ENCODE measurements around the gene NXPH2.

The NXPH2 gene

DNA sequence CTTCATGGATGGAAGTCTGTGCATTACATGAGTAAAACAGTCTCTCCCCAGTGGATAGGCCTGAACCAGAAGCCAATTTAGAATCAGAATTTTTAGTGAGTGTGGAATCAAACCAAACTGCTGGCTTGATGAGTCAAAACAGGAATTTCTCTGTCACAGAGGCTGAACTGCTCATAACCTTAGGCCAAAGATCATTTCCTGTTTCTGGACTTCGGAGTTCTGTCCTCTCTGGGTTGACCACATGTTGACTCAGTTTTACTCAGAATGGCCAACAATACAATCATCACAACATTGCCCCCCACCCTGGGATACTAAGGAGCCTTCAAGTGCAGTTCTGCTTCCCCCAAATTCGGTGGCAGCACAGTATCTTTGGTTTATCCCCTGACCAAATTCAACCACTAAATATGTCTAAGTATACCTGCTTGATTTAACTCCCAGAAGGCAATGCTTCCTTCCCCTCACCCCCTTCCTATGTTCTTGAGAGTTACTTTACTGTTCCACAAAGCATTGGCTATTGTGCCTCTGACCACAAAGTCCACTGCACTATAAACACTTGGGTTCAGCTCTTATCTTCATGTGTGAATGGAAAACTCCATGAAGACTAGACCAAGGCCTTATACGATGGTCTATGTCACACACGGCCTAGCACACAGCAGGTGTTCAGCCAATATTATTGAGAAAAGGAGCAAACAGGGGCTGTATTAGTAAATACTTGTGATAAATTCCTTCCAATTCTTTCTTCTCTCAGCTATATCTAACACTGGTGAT, 67.8 kb downstream of the NXPH2 start:
- Histone ChIP-seq H3K9ac (ENCODE audit: low read length) (no peak overlapping the region), H3K79me2 (ENCODE audit: insufficient read depth, low read length) (no peaks in the 10 kb centered on the region), H3K4me2 (ENCODE audit: low read length) (no peak overlapping the region), H3K27me3 (ENCODE audit: insufficient read depth, low read length) (no peaks in the 10 kb centered on the region), H3K36me3 (ENCODE audit: insufficient read depth, low read length) (no peaks in the 10 kb centered on the region), H2AFZ (ENCODE audit: low read length) (no peak overlapping the region), H3K27ac (ENCODE audit: low read depth, low read length, poor library complexity, severe bottlenecking) (no peak overlapping the region), H3K4me1 (ENCODE audit: insufficient read depth, low read length, severe bottlenecking) (no peaks in the 10 kb centered on the region), H3F3A (ENCODE audit: insufficient read depth, low read length) (no peaks in the 10 kb centered on the region), H3K4me3 (ENCODE audit: low read depth, low read length, poor library complexity, severe bottlenecking) (no peak overlapping the region), H4K20me1 (ENCODE audit: insufficient read depth, low read length) (no peaks in the 10 kb centered on the region), H3K9me2 (ENCODE audit: low read depth, low read length) (no peaks in the 10 kb centered on the region), H3K9me3 (ENCODE audit: low read length) (no peaks in the 10 kb centered on the region)
- TF ChIP-seq, protein P1, sequence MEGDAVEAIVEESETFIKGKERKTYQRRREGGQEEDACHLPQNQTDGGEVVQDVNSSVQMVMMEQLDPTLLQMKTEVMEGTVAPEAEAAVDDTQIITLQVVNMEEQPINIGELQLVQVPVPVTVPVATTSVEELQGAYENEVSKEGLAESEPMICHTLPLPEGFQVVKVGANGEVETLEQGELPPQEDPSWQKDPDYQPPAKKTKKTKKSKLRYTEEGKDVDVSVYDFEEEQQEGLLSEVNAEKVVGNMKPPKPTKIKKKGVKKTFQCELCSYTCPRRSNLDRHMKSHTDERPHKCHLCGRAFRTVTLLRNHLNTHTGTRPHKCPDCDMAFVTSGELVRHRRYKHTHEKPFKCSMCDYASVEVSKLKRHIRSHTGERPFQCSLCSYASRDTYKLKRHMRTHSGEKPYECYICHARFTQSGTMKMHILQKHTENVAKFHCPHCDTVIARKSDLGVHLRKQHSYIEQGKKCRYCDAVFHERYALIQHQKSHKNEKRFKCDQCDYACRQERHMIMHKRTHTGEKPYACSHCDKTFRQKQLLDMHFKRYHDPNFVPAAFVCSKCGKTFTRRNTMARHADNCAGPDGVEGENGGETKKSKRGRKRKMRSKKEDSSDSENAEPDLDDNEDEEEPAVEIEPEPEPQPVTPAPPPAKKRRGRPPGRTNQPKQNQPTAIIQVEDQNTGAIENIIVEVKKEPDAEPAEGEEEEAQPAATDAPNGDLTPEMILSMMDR (IDR thresholded peaks at IDR 0.05; ENCODE audit: low read length), result no peak

DNA sequence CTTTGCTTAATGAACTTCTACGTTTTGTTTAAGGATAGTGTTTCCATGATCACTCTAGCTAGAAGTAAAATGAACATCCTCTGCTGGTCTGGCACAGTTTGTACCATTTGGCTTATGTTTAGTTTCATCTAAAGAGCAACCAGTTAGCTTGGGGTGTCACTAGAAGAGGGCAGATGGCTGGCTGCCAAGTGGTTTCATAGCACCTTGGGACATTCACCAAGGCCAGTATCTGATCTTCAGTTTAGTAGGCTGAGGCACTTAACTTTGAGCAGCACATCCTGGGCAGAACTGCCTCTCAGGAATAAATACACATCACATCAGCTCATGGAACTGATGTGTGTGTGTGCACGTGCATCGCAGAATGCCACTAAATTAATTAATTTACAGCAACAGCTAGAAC, 68.4 kb downstream of the NXPH2 start:
- TF ChIP-seq, protein P1 (IDR thresholded peaks at IDR 0.05; ENCODE audit: low read length), result no peak
- TF ChIP-seq EZH2 (IDR thresholded peaks at IDR 0.05; ENCODE audit: borderline replicate concordance, low read length), result no peak
- Histone ChIP-seq H3K79me2 (ENCODE audit: insufficient read depth, low read length) (no peaks in the 10 kb centered on the region), H3K27ac (ENCODE audit: low read depth, low read length, poor library complexity, severe bottlenecking) (no peak overlapping the region), H3K4me2 (ENCODE audit: low read length) (no peak overlapping the region), H3K36me3 (ENCODE audit: insufficient read depth, low read length) (no peaks in the 10 kb centered on the region), H3K4me3 (ENCODE audit: low read depth, low read length, poor library complexity, severe bottlenecking) (no peak overlapping the region), H3K4me1 (ENCODE audit: insufficient read depth, low read length, severe bottlenecking) (no peaks in the 10 kb centered on the region), H3K9me3 (ENCODE audit: low read length) (no peaks in the 10 kb centered on the region), H3K27me3 (ENCODE audit: insufficient read depth, low read length) (no peaks in the 10 kb centered on the region), H2AFZ (ENCODE audit: low read length) (no peak overlapping the region), H3K9ac (ENCODE audit: low read length) (no peak overlapping the region), H3K9me2 (ENCODE audit: low read depth, low read length) (no peaks in the 10 kb centered on the region), H4K20me1 (ENCODE audit: insufficient read depth, low read length) (no peaks in the 10 kb centered on the region), H3F3A (ENCODE audit: insufficient read depth, low read length) (no peaks in the 10 kb centered on the region)

DNA sequence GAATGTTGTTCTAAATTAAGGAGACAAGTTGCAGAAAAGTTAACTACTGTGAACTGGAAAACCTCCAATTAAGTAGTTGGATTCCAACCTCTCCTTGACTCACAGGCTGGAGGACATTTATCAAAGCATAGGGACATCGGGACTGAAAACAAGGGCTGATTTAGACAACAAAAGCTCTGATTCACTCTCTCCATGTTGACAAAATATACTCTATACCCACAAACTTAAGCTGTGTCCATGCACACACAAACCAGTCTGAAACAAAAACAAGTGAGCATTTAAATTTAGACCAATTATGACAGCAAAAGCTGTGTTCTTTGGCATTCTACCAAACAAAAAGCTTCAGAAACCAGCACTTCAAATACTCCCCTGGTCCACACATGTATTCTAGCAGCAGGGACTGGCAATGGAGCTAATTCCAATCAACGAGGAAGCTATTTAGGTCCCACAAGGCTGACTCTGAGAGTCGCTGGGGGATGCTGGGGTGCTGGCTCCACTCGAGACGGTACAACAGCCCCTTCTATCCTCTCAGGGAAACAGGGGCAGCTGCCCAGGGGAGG, 71.4 kb downstream of the NXPH2 start:
- Histone ChIP-seq H4K20me1 (ENCODE audit: insufficient read depth, low read length) (no peaks in the 10 kb centered on the region), H3K79me2 (ENCODE audit: insufficient read depth, low read length) (no peaks in the 10 kb centered on the region), H3K9me2 (ENCODE audit: low read depth, low read length) (no peaks in the 10 kb centered on the region), H3K9me3 (ENCODE audit: low read length) (no peaks in the 10 kb centered on the region), H3K36me3 (ENCODE audit: insufficient read depth, low read length) (no peaks in the 10 kb centered on the region), H2AFZ (ENCODE audit: low read length) (no peak overlapping the region), H3F3A (ENCODE audit: insufficient read depth, low read length) (no peaks in the 10 kb centered on the region), H3K4me1 (ENCODE audit: insufficient read depth, low read length, severe bottlenecking) (no peaks in the 10 kb centered on the region), H3K9ac (ENCODE audit: low read length) (no peak overlapping the region), H3K27me3 (ENCODE audit: insufficient read depth, low read length) (no peaks in the 10 kb centered on the region), H3K4me2 (ENCODE audit: low read length) (no peak overlapping the region), H3K4me3 (ENCODE audit: low read depth, low read length, poor library complexity, severe bottlenecking) (no peak overlapping the region), H3K27ac (ENCODE audit: low read depth, low read length, poor library complexity, severe bottlenecking) (no peak overlapping the region)
- TF ChIP-seq EZH2 (IDR thresholded peaks at IDR 0.05; ENCODE audit: borderline replicate concordance, low read length), result no peak
- TF ChIP-seq, protein P1 (IDR thresholded peaks at IDR 0.05; ENCODE audit: low read length), result no peak
